Epithelial cell of prostate (primary cell): ENCODE results near the gene BCKDHB.
"Not testable (repeated sequence)": the region's sequence is repeated elsewhere in the genome, so short reads cannot be mapped to it uniquely, and the experiment has no call there.

Experiments used
- DNase-seq: peaks from one replicate; pipeline ENCODE4 v3.0.0-alpha.2; 2011; ENCODE audit warnings: low read depth, low spot score
- H3K27ac ChIP-seq: fragments of 450-650 bp; 2 replicates; pipeline ENCODE4 v1.5.1; 2017; ENCODE audit warnings: mild to moderate bottlenecking

The BCKDHB gene

GRCh38 chr6:80197986-80198385 lies 91.5 kb downstream of the BCKDHB start:
- no peak overlapping the region for H3K27ac ChIP-seq
- DNase-seq = no peak

- no peak for DNase-seq
- H3K27ac ChIP-seq = no peak overlapping the region
Observed at GRCh38 chr6:80203283-80203682, 96.8 kb downstream of the BCKDHB start.

DNA sequence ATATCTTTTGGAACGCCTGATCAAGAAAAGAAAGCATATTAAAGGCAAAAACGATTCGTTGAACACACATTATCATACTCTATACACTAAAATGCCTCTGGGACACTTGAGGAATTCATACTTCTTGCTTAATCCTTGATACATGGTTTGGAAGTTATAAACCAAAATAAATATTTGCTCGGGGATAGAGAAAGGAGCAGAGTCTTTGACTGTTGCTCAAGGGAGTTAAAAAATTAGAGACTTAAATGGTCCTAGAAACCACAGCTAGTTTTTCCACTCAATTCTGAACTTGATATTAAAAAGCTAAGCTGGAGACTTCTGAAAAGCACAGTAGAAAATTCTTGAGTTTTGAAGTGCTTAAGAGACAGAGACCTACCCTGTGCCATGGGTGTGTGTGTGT lies 98.9 kb downstream of the BCKDHB start:
- no peak overlapping the region for H3K27ac ChIP-seq
- DNase-seq = no peak

DNA sequence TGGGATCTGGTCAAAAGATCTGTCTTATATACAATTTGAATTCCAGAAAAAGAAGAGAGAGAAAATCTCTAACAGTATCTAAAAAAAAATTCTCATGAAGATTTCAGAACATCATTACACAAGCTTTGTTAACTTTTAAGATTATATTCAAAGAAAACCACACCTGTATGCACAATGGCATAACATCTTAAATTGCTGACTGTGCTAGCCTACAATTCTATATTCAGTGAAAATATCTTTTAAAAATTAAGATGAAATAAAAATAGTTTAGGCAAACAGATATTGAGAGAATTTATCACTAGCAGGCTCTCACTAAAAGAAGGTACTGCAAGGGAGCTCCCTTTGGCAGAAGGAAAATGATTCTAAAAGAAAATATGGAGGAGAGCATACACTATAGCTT lies 100.3 kb downstream of the BCKDHB start:
- no peak for DNase-seq
- H3K27ac ChIP-seq = no peak overlapping the region

DNA sequence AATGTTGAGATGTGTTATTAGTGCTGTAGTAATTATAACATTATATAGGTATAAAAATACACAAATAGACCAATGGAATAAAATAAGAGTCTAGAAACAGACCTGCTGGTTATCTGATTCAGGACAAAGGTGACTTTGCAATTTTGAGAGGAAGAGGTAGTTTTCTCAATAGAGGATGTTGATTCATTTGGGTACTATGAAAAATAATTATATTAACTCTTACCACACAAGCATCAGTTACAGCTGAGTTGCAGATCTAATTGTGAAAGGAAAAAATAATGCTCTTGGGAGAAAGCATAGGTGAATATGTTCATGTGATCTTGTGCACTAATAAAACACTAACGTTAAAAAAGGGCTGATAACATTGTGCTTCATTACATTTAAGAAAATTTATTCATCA lies 103.0 kb downstream of the BCKDHB start:
- no peak for DNase-seq
- no peak overlapping the region for H3K27ac ChIP-seq

DNA sequence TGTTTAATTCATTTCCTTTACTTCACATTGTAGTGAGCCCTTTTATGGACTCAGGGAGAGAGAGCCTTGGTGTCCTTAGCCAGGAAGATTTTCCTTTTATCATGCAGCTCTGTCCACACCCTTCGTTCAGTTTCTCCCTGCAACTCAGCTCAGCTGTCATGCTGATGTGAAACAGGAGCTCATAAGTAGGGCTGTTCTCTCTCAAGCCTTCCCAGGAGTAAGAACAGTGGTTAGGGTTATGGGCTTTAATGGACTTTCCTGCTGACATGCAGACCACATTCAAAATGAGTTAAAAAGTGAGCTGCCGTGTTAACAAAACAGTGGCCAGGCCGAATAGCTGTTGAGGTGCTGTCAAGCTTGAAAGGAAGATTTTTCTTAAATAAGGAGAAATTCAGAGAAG lies 104.1 kb downstream of the BCKDHB start:
- DNase-seq = no peak
- H3K27ac ChIP-seq = no peak overlapping the region

DNA sequence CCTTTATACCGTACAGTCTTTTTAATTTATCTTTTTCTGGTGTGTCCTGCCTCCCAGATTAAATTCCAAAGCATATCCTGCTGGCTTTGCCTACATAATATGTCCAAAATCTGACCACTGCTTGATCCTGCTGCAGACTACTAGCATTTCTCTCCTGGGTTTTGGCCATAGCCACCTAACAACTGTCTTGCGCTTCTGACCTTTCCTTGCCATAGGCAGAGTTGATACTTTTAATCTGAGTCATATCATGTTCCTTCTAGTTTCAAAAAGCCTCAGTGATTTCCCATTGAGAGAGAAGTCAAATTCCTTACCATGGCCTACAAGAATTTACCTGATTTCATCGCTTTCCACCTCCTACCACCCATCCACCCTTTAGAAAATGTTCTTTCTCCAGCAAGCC lies 104.8 kb downstream of the BCKDHB start:
- no peak overlapping the region for H3K27ac ChIP-seq
- no peak for DNase-seq

DNA sequence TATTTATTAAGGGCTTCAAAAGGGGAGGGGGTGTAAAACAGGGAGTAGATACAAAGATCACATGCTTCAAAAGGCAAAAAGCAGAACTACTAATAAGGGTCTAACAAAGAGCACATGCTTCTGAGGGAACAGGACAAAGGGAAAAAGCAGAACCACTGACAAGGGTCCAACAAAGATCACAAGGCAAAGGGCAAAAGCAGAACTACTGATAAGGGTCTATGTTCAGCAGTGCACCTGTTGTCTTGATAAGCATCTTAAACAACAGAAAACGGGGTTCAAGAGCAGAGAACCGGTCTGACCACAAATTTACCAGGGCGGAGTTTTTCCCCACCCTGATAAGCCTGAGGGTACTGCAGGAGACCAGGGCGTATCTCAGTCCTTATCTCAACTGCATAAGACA lies 105.4 kb downstream of the BCKDHB start:
- H3K27ac ChIP-seq, DNase-seq: not testable (repeated sequence)

- DNase-seq = no peak
- no peak overlapping the region for H3K27ac ChIP-seq
Observed at GRCh38 chr6:80214436-80215022, 108.1 kb downstream of the BCKDHB start.

DNA sequence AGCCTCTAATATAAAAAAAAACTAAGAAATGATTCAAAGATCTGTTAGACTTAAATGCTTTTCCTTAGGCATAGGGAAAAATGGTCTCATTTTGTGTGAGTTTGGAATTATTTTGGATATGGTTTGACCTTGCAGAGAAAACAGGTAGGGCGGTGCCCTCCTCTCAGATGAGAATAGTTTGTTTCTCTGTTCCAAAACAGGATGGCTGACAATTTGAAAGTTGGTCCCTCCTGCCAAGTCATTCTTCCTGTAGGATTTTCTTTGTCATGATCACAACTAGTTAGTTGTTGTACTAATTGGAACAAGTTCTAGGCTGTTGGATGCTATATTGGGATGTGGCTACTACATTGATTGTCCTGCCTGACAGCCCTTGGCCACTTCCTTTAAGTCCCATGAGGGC lies 108.6 kb downstream of the BCKDHB start:
- no peak overlapping the region for H3K27ac ChIP-seq
- DNase-seq = no peak

- H3K27ac ChIP-seq = no peak overlapping the region
- no peak for DNase-seq
Observed at GRCh38 chr6:80217794-80218193, 111.3 kb downstream of the BCKDHB start.

- DNase-seq = no peak
- no peak overlapping the region for H3K27ac ChIP-seq
Observed at GRCh38 chr6:80223743-80224212, 117.3 kb downstream of the BCKDHB start.

DNA sequence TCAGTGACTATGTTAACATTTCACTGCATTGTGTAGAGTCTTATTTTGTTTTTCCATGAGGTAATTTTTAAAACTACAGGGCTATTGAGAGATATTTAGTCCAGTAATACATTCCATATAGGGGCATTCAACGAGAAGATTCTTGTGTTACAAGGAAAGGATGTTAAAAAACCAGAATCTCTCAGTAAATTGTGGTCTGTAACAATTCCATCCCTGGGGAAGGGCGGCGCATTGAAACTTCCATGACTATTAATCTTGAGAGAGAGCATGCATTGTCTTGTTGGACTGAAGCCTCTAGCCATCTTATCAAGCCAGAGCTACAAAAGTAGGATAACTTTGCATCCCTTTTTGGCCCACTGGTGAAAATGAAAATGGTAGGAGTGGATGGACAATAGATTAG lies 119.7 kb downstream of the BCKDHB start:
- no peak overlapping the region for H3K27ac ChIP-seq
- DNase-seq = no peak

DNA sequence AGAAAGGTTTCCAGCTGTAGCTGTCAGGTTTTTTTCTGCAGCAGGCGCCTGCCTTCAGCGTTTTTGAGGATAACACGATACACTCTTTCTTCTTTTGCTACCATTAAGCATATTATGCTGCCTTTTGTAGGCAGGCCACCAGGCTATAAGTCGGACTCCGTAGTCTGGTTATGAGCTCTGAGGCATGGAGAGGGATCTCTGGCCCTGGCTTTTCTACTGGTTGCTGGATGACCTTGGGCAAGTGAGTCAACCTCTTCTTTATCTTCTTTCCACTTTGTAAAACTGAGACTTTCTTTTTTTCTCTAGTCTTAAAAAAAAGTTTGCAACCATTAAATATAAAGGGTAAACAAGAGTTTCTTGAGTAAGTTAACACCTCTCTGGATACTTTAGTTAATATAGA lies 120.2 kb downstream of the BCKDHB start:
- DNase-seq = no peak
- H3K27ac ChIP-seq = no peak overlapping the region

DNA sequence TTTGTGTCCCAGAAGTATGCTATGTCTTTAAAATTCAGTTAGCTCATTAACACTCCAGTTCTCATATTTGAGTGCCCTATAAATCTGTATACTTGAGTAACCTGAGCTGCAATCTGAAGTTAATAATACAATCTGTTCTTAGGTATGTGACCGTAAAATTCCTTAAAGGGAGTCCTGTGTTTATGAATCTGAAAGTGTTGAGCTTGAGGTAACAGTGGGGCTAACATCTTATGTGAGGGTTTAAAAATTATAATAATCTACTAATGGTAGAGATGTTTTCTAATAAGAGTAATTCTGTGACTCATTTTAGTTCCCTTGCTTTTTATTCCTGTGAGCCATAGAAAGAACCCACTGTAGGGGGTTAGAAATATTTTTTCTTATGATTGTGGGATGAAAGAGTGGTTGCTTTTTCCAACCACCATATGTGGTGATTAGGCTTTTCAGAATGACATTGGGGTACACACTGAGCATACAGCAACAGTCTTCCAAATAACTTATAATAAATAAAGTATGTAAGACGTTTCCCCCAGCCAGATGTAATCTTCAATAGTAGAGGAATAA lies 121.2 kb downstream of the BCKDHB start:
- H3K27ac ChIP-seq = no peak overlapping the region
- DNase-seq = no peak

GRCh38 chr6:80233262-80233661 lies 126.8 kb downstream of the BCKDHB start:
- no peak for DNase-seq
- no peak overlapping the region for H3K27ac ChIP-seq

DNA sequence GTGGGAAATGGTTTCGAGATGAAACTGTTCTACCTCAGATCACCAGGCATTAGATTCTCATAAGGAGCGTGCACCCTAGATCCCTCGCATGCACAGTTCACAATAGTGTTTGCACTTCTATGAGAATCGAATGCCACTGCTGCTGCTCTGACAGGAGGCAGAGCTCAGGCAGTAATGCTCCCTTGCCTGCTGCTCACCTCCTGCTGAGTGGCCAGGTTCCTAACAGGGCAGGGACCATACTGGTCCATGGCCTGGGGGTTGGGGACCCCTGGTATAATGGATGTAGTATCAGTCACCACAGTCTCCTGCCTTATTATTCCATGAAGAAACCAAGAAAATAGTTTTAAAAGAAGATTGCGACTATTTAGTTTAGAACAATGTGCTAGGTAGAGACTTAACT lies 127.5 kb downstream of the BCKDHB start:
- no peak overlapping the region for H3K27ac ChIP-seq
- DNase-seq = no peak

GRCh38 chr6:80234401-80234800 lies 127.9 kb downstream of the BCKDHB start:
- no peak for DNase-seq
- no peak overlapping the region for H3K27ac ChIP-seq

- no peak overlapping the region for H3K27ac ChIP-seq
- DNase-seq = no peak
Observed at GRCh38 chr6:80234908-80235307, 128.4 kb downstream of the BCKDHB start.

DNA sequence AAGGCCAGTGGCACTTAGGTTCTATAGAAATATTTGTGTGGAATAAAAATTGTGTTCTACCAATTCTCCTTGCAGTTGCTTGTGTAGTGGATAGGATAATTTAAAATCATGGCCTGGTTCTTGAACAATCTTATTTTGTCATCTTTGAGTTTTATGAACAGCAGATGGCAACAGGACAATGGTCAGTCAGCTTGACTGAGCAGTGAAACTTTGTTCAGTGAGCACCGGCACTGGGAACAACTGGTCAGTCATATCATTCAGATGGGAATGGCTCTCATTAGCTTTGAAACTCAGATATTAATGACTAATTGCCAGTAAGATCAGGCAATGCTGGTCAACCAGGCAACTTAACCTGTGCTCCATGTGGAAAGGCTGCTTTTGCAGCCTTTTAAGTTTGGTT lies 129.2 kb downstream of the BCKDHB start:
- no peak overlapping the region for H3K27ac ChIP-seq
- no peak for DNase-seq

DNA sequence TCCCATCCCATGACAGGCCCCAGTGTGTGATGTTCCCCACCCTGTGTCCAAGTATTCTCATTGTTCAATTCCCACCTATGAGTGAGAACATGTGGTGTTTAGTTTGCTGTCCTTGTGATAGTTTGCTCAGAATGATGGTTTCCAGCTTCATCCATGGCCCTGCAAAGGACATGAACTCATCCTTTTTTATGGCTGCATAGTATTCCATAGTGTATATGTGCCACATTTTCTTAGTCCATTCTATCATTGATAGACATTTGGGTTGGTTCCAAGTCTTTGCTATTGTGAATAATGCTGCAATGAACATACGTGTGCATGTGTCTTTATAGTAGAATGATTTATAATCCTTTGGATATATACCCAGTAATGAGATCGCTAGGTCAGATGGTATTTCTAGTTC lies 132.3 kb downstream of the BCKDHB start:
- DNase-seq, H3K27ac ChIP-seq: not testable (repeated sequence)

- no peak for DNase-seq
- H3K27ac ChIP-seq = no peak overlapping the region
Observed at GRCh38 chr6:80245043-80245442, 138.6 kb downstream of the BCKDHB start.
